HPDE6-E6E7 (cell line): ENCODE measurements around the gene SLC25A11.

Experiments used
- DNase-seq: peaks from one replicate; pipeline ENCODE4 v3.0.0; 2011; ENCODE audit warnings: missing footprints; ENCODE audit errors: extremely low spot score

The SLC25A11 gene

GRCh38 chr17:4966844-4967538, 27.1 kb upstream of the SLC25A11 start:
- DNase-seq = peak; percentile 100

- no peak for DNase-seq
These were observed 25.6 kb upstream of the SLC25A11 start for GRCh38 chr17:4965311-4965986.

- no peak for DNase-seq
These were observed 20.6 kb upstream of the SLC25A11 start for GRCh38 chr17:4960279-4960922.

- no peak for DNase-seq
These were observed 19.6 kb upstream of the SLC25A11 start for GRCh38 chr17:4959261-4959965.

- no peak for DNase-seq
These were observed 18.3 kb upstream of the SLC25A11 start for GRCh38 chr17:4958102-4958501.

- DNase-seq = no peak
These were observed 16.7 kb upstream of the SLC25A11 start for GRCh38 chr17:4956493-4957061.

DNA sequence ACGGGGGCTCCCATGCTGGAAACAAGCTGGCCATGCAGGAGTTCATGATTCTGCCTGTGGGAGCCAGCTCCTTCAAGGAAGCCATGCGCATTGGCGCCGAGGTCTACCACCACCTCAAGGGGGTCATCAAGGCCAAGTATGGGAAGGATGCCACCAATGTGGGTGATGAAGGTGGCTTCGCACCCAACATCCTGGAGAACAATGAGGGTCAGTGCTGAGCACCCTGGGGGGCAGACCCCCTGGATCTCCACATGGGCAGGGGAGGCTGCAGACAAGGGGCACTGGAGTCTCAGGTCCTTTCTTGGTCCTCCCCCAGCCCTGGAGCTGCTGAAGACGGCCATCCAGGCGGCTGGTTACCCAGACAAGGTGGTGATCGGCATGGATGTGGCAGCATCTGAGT, 15.2 kb upstream of the SLC25A11 start:
- DNase-seq = no peak

DNA sequence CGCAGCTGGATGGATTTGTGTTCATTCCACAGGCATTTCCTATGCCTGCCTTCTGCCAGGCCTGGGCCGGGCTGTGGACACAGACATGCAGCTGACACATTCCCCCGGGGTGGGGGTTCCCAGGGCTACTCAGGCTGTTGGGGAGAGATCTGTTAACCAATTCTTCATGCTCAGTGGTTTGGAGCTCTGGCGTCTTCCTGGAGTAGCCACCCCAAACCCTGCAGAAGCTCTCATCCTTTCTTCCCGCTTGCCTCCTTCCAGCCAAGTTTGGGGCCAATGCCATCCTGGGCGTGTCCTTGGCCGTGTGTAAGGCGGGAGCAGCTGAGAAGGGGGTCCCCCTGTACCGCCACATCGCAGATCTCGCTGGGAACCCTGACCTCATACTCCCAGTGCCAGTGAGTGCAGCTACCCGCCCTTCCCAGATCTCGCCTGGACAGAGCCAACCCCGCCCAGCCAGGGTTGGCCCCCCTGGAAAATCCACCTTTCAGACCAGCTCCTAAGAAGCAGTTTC, 13.7 kb upstream of the SLC25A11 start:
- no peak for DNase-seq

DNA sequence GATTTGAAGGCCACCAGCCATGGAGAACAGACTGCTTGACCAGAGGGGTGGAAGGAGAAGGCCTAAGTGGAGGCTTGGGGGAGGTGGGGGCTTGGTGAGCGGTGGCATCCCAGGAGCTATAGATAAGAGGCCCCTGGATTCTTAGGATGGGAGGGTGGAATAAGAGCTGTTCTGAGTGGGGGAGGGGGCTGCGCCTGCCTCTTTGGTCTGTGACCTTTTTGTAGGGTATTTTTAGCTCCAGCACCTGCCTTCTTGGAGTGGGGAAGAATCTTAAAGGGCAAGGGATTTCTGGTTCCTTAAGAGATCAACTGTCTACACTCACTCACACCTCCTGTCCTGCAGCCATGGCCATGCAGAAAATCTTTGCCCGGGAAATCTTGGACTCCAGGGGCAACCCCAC, 11.6 kb upstream of the SLC25A11 start:
- DNase-seq = no peak

DNA sequence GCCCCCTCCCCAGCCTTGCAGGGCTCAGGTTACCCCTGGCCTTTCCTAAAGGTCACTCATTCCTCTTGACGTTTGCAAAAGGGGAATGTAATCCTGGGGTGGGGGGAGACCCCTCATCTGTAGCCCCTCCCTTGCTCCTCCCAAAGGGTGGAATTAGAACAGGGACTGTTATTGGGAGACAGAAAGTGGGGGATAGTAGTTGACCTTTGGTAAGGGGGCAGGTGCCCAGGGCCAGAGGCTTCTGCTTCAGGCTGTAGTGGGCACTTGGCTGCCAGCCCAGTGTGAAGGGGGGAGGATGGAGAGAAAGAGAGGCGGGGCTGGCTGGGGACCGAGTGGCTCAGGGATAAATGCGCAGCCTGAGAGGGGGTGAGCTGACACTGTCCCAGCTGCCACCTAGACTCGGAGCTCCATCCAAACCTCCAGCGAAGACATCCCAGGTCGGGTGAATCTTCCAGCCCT, 10.9 kb upstream of the SLC25A11 start, which contains the start of gene ENO3:
Gene ENO3, plus strand, starts transcription at position 374 of the 459 bp plus-strand sequence. CDS start 711 bp downstream, outside the sequence.
- no peak for DNase-seq

DNA sequence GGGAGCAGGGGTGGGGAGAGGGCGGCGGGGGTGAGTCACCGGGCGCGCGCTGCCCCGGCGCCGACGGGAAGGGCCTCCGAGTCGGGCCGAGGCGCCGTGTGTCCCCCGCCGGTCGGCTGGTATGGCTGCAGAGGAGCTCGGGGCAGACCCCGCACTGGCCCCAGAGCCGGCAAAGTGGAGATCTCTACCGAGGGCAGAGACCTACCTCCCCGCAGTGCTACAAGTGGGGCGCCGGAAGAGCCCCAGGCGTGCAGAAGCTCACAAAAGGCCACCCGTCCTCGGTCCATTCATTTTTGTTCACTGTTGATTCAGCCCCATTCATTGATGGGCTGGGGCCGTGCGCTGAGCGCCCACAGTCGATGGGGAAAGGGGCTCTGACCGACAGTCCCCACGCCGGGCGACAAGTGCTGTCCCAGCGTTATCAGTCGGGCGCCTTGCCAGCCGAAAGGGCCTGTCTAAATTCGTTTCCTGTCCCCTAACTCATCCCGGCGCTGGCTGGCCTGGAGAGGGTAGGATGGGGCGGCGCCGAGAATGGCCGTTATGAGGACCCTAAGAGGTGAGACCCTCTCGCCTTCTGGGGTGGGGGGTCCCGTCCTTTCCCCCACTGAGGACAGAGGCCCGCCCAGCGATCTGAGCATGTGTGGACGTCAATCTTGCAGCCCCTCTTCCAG, 10.4 kb upstream of the SLC25A11 start:
- DNase-seq = no peak

DNA sequence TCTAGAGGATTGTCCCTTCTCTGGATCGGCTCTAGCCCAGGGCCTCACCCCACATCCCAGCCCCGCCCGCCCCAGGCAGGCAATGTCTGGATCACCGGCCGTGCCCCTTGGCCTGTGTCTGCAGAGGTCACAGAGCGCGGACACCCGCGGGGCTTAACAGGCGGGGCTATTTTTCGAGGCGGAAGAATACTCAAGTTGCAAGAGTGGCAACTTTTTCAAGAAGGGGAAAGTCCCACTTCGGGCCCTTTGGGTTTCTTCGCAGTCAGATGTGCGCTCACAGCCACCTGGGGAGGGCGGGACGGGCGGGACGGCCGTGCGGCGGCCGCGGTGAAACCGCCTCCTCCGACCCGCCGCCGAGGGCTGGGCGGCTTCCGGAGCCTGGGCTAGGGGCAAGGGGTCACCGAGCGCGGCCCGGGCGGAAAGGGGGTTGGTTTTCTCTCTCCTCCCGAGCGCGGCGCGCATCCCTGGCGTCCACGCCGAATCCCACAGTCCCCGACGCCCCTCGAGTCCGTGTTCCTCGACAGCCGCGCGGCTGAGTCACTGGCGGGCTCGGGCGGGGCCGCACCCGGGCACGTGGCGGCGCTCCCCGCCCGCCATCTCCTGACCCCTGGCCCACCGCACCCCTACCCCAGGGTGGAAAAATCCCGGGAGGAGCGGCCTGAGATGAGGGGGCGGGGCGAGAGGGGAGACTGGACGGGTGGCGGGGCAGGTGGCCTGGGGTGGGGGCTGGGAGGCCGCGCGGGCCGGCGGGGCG, 9.7 kb upstream of the SLC25A11 start:
- DNase-seq = no peak

GRCh38 chr17:4948931-4949320, 9.1 kb upstream of the SLC25A11 start:
- DNase-seq = peak; percentile 90

DNA sequence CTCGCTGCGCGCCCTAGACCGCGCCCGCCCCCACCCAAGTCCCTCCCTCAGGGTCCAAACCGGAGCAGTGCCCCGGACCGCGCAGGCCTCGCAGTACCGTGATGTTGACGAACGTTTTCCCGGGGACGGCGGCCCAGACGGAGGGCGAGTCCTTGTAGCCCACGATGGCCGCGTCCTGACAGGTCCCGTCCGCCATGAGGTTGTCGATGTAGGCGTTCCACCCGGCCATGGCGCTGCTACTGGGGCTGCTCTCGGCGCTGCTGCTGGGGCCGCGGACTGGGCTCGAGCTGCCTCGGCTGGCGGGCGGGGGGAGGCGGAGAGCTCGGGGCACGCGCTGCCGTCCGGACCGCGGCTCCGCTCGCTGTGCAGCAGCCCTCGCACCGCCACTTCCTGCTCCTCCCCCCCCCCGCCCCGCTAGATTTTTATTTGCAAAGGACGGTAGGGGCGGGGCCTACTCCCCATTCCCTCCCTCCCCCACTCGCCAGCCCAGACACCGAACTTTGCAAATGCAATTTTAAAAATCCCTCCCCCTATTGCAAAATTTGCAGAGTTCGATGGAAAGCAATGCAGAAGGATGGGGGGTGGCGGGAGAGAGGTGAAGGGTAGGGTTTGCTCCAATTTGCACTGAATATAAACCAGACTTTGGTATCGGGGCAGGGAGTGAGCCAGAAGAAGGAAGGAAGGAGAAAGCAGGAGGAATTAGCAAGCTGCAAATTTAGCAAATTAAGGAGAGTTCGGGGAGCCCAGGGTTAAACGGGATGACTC, 8.5 kb upstream of the SLC25A11 start, which contains the start of gene PFN1:
Gene PFN1, minus strand, starts transcription at position 365 of the 765 bp plus-strand sequence. Its CDS starts 136 bp downstream, at position 229.
- peak; percentile 72 for DNase-seq

GRCh38 chr17:4947411-4948165, 7.7 kb upstream of the SLC25A11 start:
- no peak for DNase-seq

DNA sequence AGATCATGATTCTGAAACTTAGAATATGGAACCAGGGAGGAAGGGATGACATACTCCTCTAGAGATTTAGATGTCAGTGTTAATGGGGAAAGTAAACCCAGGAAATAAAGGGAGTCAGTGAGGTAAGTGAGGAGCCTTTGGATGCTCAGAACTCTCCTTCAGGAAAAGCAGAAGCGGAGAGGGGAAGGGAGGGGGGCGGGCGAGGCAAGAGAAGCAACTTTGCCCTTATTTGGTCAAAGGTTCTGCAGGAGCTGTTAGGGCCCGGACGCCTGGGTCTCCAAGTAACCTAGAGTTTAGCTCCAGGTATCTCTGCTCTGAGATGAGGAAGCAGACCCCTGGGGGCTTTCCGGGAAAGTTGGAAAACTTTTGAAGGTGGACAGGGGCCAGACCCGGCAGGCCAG, 7.2 kb upstream of the SLC25A11 start:
- DNase-seq = no peak

DNA sequence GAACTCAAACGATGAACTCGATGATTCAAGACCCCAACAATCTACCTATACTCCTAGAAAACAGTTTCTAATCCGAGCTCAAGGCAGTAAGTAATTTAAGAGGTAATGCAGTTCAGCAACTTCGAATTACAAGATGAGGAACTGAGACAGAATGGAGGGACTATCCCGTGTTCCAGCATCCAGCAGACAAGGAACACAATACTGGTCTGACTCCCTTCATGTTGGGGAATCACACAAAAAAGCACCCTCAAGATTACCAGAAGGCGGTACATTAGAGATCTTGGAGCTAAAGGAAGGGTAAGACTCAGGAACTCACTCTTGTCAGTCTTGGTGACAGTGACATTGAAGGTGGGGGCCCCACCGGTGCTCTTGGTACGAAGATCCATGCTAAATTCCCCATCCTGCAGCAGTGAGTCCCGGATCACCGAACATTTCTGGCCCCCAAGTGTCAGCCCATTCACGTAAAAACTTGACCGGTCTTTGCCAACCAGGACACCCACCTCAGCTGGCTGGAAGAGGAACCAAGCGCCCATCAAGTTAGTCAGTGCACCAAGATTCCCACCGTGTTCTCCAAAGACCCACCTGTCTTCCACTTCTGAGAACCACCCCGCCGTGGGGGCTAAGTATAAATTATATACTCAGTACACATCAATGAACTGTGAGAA, 6.6 kb upstream of the SLC25A11 start:
- no peak for DNase-seq

GRCh38 chr17:4945944-4946280, 6.1 kb upstream of the SLC25A11 start:
- DNase-seq = no peak
